NCI-H345 treated with DMSO at 0.1 percent for 48 hours (cell line): ENCODE results near the gene KRTAP24-1.

Experiments used
- DNase-seq: peaks from one replicate; lab custom pipeline; 2025; ENCODE audit not compliant: unreplicated experiment; lab: John Stamatoyannopoulos, UW

The KRTAP24-1 gene, protein sequence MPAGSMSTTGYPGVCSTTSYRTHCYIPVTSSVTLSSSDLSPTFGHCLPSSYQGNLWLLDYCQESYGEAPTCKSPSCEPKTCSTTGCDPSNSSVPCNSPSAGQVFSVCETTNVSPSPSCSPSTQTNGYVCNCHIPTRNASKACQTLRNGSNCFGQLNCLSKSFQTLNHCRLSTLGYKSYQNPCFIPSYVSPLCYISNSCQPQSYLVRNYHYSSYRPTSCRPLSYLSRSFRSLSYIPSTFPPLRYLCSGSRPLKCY

DNA sequence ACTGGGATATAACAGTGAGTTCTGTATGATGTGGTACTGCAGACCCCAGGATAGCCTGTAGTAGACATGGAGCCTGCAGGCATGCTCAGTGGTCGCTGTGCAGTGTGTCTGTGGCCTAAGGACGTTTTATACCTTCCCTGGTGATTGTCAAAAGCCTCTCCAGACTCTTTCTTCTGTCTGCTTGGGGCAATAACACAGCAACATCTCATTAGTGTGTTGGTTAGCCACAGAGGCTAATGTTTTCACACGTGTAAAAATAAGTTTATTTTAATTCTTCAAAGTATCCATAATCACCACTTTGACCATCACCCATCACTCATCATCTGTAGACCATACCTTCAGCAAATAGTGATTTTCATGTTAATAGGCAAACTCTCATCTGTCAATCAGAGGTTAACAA lies at the start of gene KRTAP24-1:
KRTAP24-1 (minus strand) TSS at position 101 of the 400 bp plus-strand sequence; CDS start at position 83, 18 bp downstream.
- DNase-seq = no peak

DNA sequence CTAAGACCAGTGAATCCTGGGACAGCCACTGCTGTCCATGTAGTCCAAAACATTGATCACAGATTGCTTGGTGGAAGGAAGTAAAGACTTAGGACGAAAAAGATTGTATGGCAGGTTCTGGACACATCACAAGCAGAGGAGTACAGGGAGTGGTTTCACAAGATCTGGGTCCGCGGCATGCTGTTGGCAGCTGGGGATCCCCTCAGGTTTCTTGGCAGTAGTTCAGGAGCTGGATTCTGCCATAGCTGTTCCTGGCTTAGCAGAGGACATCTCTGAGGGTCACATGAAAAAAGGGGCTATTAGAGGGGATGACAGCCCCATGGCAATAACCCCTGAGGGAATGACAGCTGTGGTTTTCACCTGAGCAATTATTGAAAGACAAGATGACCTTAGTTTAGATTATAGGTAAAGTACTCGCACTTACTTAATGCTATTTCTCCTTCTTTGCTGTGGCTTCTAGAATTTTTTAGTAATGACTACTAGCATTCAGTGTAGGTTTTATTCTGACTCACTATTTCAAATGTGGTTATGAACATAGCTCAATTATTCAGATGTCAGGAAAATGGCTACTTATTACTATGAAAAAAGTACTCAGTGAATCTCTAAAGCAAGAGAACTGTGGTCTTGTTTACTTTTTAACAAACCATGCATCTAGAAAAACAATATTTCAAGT lies 46.6 kb upstream of the KRTAP24-1 start:
- DNase-seq = no peak

DNA sequence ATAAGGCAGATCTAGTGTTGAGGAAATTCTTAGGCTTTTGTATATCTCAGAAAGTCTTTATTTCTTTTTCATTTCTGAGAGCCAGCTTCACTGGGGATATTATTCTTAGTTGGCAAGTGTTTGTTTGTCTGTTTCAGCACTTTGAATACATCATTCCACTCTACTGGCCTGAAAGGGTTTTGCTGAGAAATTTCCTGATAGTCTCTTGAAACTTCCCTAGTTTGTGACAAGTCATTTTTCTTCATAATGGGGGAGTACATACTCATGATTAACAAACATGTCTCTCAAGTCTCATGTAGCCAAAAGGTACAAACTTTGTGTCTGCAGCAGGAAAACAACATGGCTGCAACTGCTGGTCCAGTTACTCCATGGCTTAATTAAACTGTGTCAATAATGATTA lies 43.6 kb upstream of the KRTAP24-1 start:
- no peak for DNase-seq

DNA sequence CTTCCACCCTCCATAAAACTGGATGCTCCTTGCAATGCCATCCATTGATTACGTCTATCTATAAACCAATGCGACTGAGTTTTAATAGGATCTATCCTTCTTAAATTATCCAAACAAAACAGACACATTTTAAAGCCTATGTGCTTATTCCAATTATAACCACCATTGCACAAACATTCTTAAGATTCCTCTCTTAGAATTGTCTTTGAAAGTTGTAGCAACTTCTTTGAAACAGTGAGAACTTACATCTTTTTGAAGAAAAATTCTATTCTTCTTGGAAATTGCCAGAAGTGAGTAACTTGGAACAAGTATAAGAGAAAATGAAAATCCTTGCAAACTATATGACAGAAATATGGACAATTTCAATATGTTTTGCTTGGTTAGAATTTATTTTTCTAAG lies 37.5 kb upstream of the KRTAP24-1 start, which contains the start of gene KRTAP26-1:
KRTAP26-1 (minus strand) TSS at position 101 of the 400 bp plus-strand sequence. CDS start 280 bp downstream, outside the sequence.
- DNase-seq = no peak

DNA sequence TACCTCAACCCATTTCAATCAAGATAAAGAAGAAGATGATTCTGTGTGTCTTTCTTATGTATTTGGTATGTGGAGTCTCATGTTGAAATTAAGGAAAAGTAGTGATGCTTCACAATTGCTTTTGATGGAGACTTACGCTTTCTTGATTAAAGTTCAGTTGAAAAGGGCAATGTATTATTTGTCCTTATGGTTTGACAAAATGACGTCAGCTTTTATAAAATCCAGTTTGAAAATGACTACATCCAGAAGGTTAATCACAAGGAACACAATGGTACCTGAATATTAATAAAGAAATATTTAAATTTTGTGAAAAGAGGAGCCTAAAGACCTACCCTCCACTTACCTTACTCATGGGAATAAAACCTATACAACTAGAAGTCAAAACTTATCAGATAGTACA lies 33.0 kb upstream of the KRTAP24-1 start:
- no peak for DNase-seq

DNA sequence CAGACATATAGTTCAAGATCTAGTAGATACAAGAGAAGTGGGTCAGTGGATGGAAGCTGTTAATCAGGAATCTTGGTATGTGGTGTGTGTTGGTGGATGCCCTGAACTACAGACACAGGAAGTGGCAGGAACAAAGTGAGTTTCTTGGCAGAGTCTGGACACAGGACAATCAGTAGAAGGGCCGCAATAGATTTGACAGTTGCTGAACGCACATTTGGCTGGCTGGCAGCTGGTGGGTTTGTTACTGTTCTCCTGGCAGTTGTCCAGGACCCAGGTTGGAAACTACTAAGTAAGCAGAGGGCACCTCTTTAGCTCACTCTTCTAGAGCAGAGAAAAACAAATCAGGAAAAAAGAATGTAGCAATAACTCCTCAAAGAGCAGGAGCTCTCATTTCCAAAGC lies 24.1 kb upstream of the KRTAP24-1 start:
- no peak for DNase-seq

DNA sequence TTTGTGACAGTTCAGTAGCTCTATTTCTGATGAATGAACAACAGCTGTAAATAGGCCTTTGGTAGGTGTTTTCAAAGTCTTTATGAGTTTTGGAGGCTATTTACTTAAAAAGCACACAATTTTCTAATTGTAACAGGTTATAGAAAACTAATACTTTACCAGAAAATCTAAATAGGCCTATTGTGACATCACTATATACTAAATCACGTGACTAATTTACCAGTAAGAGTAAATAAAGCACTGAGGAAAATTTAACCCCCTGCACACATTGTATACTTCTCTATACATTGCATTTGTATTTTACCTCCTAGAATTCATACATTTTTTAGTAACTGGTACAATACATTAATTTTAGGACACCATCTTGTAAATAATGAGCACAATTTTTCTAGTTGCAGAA lies 22.4 kb upstream of the KRTAP24-1 start:
- DNase-seq = no peak

DNA sequence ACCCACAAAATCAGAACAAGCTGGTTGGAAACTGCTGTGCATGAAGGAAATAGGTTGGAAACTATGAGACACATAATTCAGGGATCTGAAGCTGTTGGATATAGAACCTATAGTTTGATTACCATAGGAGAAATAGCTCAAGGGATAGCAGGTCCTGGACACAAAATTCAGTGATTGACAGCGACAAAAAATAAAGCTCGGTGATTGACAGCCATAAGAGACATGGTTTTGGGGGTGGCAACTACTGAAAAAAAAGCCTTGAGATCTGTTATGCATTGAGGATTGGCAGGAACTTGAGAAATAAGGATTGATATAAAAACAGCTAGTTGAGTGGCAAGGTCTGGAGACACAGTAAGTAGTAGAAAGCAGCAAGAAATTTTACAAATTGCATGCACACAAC lies 6.5 kb upstream of the KRTAP24-1 start, which contains the start of gene KRTAP25-1:
KRTAP25-1 (minus strand) TSS at position 300 of the 400 bp plus-strand sequence; CDS start at position 276, 24 bp downstream.
- no peak for DNase-seq

DNA sequence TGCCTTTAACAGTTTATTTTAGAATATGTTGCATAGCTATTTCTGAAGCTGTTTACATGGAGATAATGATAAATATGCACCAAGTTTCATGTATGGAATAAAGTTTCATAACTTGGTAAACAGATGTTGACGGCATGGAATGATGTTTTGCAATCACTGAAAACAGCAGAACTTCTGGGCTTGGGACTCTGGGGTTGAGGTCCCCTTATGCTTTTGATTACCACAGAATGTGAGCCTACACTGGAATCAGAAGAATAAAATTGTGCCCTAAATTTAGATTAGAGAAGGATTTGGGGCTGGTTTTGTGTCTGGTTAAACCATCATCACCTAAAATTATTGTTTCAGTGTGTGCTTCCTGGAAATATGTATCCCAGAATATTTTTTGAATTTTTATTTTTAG lies 11.1 kb downstream of the KRTAP24-1 start:
- DNase-seq = no peak

DNA sequence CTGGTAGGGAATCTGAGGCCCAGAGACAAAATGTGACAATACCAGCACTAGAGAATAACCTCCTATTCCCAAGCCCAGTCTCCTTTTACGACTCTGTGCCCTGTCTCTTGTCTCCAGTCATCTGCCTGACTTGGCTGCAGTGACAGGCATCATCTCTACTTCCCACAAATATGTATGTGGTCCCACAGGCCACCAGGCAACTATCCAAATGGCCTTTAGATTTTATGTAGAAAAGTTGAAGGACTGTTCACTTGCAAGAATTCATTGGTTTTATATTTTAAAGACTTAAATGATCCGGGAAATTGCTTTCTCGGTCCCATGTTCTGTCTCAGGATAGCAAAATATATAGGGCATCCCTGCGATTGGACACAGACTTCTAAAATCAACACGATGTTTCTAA lies 11.6 kb downstream of the KRTAP24-1 start:
- DNase-seq = no peak

DNA sequence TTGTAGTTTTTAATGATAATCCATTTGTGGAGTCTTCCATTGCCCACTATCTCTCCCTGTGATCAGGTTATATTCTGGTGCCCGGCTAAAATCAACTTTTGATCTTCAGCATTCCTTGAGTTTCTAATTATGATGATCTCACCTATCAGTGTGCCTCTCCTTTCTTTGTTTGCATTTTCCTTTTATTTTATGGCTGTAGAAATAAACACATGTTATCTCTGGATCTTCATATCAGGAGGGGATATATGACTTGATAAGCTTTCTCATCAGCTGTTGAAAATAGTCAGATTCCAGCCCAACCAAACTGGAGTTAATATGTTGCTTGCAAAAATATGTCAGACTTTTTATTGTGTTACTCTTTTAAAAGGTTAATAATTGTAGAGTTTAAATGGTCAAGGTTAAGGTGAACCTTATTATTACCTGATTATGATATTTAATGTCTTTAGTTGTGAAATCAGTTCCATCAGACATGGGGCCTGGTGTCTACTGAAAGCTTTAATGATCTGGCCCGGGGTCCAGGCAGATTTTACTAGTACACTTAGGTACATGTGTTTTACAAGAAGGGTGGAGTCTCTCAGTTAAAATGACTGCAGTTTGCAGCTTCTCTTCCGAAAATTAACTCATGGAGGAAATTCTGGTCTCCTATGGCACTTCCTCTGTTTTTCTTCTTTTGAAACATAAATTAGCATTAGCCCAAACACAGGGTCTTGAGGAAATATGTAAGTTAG lies 12.8 kb downstream of the KRTAP24-1 start:
- no peak for DNase-seq

DNA sequence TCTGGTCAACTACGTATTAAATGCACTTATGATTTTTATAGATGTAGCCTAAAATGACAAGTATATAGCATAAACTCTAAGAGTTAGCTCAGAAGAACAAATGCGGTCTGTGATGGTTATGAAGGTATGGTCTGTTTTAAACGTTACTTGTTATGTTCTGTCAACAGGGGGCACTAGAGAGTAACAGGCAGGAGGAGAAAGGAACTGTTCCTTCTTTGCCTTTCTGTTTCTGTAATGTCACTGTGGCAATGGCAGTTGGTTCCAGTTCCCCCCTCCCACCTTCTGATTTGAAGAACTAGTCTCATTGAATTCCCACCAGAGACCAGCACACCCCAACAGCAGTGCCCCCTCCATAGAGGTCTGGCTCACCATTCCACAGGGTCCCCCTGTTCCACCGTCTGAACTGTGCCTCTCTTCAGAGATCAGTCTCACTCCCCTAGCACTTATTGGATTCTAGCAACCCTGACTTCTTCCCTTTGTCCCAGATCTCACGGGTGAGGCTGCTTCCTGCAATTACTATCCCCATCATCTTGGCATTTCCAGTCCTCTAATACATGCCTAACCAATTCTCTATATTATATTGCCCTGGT lies 14.0 kb downstream of the KRTAP24-1 start:
- no peak for DNase-seq

DNA sequence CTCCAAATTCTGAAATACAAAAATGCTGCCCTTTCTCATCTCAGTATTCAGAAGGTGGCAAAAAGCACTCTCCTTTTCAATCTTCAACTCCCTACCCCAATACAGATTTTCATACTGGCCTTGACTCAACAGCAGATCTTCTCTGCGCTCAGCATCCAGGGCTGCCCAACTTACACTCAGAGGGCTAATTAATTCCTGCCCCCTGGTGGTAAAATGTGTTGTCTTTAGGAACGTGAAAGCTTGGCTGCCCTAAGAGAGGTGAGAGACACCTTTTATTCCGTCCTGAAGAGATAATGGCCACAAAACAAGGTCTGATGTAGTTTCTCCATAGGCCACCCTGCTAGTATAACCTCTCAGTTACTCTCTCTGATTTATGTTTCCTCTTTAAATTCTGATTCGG lies 25.0 kb downstream of the KRTAP24-1 start:
- DNase-seq = no peak

DNA sequence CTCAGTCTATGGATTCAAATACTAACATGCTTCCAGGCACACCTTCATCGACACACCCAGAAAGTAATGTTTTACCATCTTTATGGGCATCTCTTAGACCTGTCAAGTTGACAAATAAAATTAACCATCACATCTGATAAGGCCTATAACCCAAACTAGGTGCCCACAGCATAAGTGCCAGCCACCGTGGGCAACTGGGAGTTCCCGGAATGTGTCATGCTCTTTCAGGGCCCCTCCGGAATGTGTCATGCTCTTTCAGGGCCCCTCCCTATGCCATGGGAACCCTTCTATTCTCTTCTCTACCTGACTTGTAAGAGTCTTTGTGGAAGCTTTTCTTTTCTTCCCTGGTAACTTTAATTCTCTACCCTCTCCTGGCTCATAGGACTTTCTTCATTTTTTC lies 26.6 kb downstream of the KRTAP24-1 start:
- DNase-seq = no peak

DNA sequence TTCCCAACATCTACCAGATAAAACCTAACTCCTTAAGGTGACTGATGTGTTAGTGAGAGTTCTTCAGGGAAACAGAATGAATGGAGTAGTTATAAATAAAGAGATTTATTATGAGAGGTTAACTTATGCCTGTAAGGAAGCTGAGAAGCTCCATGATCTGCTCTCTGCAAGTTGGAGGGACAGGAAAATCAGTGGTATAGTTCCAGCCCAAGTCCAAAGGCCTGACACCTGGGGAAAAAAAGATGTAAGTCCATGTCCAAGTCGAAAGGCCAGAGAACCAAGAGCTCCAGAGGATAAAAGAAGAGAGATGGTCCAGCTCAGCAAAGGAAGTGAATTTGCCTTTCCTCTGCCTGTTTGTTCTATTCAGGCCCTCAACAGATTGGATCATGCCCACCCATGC lies 27.1 kb downstream of the KRTAP24-1 start:
- DNase-seq = no peak

DNA sequence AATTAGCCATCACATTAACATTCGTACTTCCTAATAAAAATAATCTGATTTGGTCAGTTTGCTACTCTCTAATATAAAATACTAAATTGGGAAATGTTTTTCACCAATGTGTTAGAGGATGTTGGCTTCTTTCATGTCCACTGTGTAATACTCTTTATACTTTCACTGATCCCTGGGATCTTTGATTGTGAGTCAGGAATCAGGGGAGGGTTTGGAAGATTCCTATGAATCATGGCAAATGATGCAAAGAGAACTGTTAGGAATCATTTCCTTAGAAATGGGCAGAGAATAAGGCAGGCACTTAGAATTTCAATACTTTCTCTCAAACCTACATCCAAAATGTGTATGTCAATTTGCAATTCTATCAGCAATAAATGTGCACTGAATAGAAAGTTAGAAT lies 31.0 kb downstream of the KRTAP24-1 start:
- DNase-seq = no peak

DNA sequence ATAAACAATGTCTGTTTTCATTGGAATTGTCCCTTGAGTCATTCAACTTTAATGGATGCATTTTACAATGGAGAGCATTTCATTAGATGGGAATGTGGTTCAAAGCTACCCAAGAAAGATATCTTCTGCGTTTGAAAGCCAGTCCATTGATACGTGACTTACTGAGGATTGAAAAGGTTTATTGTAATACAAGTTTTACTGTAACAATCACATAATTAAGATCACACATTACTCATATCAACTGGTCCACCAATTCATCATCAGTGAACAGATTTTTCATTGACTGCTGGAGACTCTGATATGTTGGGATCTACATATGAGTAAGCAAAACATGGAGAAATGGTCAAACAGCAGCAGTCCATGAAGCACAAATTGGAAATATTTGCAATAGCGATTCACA lies 32.8 kb downstream of the KRTAP24-1 start:
- no peak for DNase-seq

DNA sequence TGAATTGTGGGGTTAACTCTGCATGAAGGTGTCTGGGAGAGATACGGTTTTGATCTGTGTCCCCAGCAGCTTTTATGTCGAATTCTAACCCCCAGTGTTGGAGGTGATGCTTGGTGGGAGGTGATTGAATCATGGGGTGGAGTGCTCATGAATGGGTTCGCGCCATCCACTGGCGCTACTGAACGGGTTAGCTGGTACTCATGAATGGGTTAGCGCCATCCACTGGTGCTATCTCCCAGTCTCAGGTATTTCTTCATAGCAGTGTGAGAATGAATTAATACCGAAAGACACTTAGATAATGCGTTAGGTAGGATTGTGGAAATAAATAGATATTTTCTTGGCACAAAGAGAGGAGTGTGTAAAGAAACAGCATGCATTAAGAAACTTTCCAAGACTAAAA lies 33.9 kb downstream of the KRTAP24-1 start:
- DNase-seq = no peak

DNA sequence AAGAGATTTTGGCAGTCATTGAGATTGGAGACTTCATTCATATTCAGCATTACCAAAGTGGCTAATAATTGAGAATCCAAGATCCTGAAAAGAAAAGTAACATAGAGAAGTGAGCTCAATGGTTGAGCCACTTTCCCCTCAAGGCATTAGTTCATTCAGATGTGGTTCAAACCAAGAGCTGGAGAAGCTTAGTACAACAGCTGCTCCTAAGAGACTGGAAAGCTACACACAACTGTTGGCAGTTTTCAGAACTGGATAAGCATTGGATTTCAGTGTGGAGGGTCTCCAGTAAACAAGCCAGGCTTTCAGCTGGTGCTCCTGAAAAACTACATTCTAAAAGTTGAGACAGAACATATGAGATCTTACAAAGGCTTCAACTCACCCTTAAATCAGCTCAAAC lies 37.7 kb downstream of the KRTAP24-1 start:
- DNase-seq = no peak

DNA sequence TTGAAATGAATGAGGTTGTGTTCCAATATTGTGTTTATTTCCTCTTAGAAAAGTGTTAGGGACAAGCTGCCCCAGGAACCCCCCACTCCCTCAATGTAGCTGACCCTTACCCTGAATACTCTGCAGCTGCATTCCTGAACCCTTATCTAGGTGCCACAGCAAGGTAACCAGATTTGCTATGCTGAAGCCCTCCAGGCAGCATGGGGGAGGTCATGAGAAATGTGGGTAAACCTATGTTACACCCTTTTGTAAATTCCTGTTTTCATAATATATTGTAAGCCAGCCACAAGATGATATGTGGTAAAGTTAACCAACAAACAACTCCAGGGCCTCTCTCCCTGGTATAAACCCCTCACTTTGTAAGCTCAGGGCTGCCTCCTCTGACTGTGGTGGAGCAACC lies 39.1 kb downstream of the KRTAP24-1 start:
- DNase-seq = no peak

DNA sequence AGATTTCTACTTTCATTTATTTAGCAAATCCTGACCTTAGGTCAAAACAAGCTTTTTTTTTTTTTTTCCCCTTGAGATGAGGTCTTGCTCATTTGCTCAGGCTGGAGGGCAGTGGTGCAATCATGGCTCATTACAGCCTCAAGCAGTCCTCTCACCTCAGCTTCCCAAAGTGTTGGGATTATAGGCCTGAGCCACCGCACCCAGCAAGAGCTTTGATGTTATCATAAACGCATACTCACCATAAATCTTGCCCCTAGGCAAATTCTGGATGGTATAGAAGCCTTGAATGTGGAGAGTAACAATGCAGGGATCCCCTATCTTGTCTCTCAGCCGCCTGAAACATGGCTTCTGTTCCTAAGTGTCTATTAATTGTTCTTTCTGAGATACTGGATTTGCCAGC lies 42.1 kb downstream of the KRTAP24-1 start:
- DNase-seq = no peak

DNA sequence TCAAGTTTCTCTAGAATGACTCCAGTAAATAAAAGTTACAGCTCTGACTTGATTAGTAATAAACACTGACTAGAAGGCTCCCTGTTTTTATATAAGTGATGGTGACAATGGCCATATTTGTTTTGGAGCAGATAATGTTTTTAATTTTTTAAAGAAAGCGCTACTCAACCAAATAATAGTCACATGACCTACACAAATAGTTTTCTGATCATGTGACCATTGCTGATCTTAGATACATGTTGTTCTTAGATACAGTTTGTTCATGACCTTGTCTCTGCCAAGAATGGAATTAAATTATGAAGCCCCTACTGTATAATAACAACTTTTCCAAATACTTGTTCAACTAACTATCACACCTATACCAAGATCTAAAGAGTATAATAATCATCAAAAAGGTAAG lies 44.6 kb downstream of the KRTAP24-1 start:
- DNase-seq = no peak
